Lower leg skin (tissue), 3 donors: ENCODE measurements around the gene ELFN1.

Source experiments
- POLR2A ChIP-seq, 2 donors: fragments of 450-650 bp; IDR thresholded peaks; one replicate each; pipeline ENCODE4 v1.6.1; 2016 to 2017; ENCODE audit warnings: antibody characterized with exemption in 2 of 2, mild to moderate bottlenecking in 1 of 2, moderate library complexity in 1 of 2
- TF ChIP-seq, protein P1 (sequence below), 3 donors: fragments of 450-650 bp; IDR thresholded peaks; one replicate each; pipeline ENCODE4 v1.5.1; 2016; ENCODE audit warnings: antibody characterized with exemption in 3 of 3, mild to moderate bottlenecking in 3 of 3, moderate library complexity in 2 of 3

DNA sequence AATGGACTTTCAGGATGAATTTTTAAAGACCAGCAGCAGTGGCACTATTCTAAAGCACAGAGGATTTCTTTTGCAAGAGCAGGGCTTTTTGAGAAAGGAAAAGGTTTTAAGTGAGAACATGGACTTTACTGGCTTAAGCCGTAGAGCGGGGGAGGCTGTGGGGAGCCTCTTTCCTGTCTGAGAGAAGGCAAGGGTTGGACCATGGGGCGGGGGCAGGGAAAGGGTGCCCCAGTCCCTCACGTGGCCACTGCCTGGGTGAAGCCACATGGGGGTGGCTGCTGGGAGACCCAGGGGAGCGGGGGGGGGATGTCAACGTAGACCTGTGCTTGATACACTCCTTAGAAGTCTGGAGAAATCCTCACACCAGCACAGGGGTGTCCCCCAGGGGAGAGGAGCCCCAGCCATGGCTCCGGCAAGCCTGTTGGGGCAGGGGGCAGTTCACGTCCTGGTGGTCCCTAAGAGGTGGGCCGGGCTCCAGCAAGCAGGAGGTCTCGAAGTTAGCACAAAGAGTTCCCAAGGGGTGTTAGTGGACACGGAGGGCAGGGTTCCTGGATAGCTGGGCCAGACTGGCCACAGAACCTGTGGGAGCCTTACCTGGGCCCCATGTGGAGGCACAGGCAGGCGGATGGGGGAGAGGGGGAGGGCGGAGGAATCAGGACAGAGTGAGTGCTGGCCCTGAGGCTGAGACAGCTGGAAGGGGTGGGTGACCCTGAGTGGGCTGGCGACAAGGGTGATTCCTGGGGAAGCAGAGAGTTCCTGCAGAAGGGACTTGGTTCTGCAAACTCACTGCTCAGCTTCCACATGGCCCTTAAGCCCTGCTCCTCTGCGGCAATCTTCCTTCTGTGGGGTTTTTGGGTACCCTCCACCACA, 36.9 kb upstream of the ELFN1 start:
- TF ChIP-seq POLR2A (IDR thresholded peaks at IDR 0.05): no peak
- TF ChIP-seq, protein P1, sequence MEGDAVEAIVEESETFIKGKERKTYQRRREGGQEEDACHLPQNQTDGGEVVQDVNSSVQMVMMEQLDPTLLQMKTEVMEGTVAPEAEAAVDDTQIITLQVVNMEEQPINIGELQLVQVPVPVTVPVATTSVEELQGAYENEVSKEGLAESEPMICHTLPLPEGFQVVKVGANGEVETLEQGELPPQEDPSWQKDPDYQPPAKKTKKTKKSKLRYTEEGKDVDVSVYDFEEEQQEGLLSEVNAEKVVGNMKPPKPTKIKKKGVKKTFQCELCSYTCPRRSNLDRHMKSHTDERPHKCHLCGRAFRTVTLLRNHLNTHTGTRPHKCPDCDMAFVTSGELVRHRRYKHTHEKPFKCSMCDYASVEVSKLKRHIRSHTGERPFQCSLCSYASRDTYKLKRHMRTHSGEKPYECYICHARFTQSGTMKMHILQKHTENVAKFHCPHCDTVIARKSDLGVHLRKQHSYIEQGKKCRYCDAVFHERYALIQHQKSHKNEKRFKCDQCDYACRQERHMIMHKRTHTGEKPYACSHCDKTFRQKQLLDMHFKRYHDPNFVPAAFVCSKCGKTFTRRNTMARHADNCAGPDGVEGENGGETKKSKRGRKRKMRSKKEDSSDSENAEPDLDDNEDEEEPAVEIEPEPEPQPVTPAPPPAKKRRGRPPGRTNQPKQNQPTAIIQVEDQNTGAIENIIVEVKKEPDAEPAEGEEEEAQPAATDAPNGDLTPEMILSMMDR (IDR thresholded peaks at IDR 0.05): no peak
